BE2C (cell line): Measurements from ENCODE around the gene PTPRD.

Experiments used
- DNase-seq: peaks from one replicate; pipeline ENCODE4 v3.0.0-alpha.2; 2020
- H3K27me3 ChIP-seq: fragments of 250-450 bp; sonication (Bioruptor Pico); 2 replicates; pipeline ENCODE4 v1.5.1; 2020; ENCODE audit warnings: mild to moderate bottlenecking
- H3K36me3 ChIP-seq: fragments of 250-450 bp; sonication (Bioruptor Pico); 2 replicates; pipeline ENCODE4 v1.5.1; 2020; ENCODE audit warnings: mild to moderate bottlenecking
- H3K4me1 ChIP-seq: fragments of 250-450 bp; sonication (Bioruptor Pico); 2 replicates; pipeline ENCODE4 v1.5.1; 2020
- H3K4me3 ChIP-seq: 2 replicates; pipeline ENCODE4 v1.5.1; 2011; ENCODE audit warnings: low read depth, low read length
- H3K9me3 ChIP-seq: fragments of 250-450 bp; sonication (Bioruptor Pico); 2 replicates; pipeline ENCODE4 v1.5.1; 2020
- CTCF ChIP-seq: IDR thresholded peaks from 2 replicates; pipeline ENCODE4 v1.5.1; 2012; ENCODE audit warnings: mild to moderate bottlenecking, low read depth, low read length

PTPRD gene

GRCh38 chr9:9764821-9765220 is 848.0 kb downstream of the PTPRD start:
- no peaks in the 10 kb centered on the region for H3K4me1 ChIP-seq
- no peak for DNase-seq
- no peaks in the 10 kb centered on the region for H3K36me3 ChIP-seq
- no peaks in the 10 kb centered on the region for H3K27me3 ChIP-seq
- no peaks in the 10 kb centered on the region for H3K9me3 ChIP-seq
- no peak for TF ChIP-seq CTCF
- H3K4me3 ChIP-seq, result no peak overlapping the region

- no peak for TF ChIP-seq CTCF
- no peaks in the 10 kb centered on the region for H3K9me3 ChIP-seq
- H3K36me3 ChIP-seq, result no peaks in the 10 kb centered on the region
- H3K4me3 ChIP-seq, result no peak overlapping the region
- no peaks in the 10 kb centered on the region for H3K4me1 ChIP-seq
- H3K27me3 ChIP-seq, result no peaks in the 10 kb centered on the region
- no peak for DNase-seq
Observed at GRCh38 chr9:9754186-9754585, 858.6 kb downstream of the PTPRD start.

GRCh38 chr9:9753266-9753665 is 859.5 kb downstream of the PTPRD start:
- no peaks in the 10 kb centered on the region for H3K4me1 ChIP-seq
- no peak overlapping the region for H3K4me3 ChIP-seq
- no peak for DNase-seq
- no peak for TF ChIP-seq CTCF
- H3K27me3 ChIP-seq, result no peaks in the 10 kb centered on the region
- H3K36me3 ChIP-seq, result no peaks in the 10 kb centered on the region
- H3K9me3 ChIP-seq, result no peaks in the 10 kb centered on the region

- no peak for TF ChIP-seq CTCF
- Histone ChIP-seq H3K9me3 (no peaks in the 10 kb centered on the region), H3K27me3 (no peaks in the 10 kb centered on the region), H3K4me1 (no peaks in the 10 kb centered on the region), H3K36me3 (no peaks in the 10 kb centered on the region), H3K4me3 (no peak overlapping the region)
- DNase-seq, result no peak
Observed at GRCh38 chr9:9752722-9753121, 860.1 kb downstream of the PTPRD start.

GRCh38 chr9:9751996-9752395 is 860.8 kb downstream of the PTPRD start:
- no peaks in the 10 kb centered on the region for H3K36me3 ChIP-seq
- no peak for DNase-seq
- TF ChIP-seq CTCF, result no peak
- no peaks in the 10 kb centered on the region for H3K27me3 ChIP-seq
- no peaks in the 10 kb centered on the region for H3K9me3 ChIP-seq
- H3K4me1 ChIP-seq, result no peaks in the 10 kb centered on the region
- H3K4me3 ChIP-seq, result no peak overlapping the region

- Histone ChIP-seq H3K4me1 (no peaks in the 10 kb centered on the region), H3K4me3 (no peak overlapping the region), H3K9me3 (no peaks in the 10 kb centered on the region), H3K36me3 (no peaks in the 10 kb centered on the region), H3K27me3 (no peaks in the 10 kb centered on the region)
- no peak for DNase-seq
- TF ChIP-seq CTCF, result no peak
Observed at GRCh38 chr9:9750719-9751118, 862.1 kb downstream of the PTPRD start.
